GM12801 (cell line): Measurements from ENCODE around the gene CCDC102B.

Experiments
- TF ChIP-seq, protein P1 (sequence below): IDR thresholded peaks from one replicate; pipeline ENCODE4 v1.5.1; 2011; ENCODE audit warnings: control low read depth; ENCODE audit not compliant: insufficient read length; ENCODE audit errors: extremely low read depth

CCDC102B gene

DNA sequence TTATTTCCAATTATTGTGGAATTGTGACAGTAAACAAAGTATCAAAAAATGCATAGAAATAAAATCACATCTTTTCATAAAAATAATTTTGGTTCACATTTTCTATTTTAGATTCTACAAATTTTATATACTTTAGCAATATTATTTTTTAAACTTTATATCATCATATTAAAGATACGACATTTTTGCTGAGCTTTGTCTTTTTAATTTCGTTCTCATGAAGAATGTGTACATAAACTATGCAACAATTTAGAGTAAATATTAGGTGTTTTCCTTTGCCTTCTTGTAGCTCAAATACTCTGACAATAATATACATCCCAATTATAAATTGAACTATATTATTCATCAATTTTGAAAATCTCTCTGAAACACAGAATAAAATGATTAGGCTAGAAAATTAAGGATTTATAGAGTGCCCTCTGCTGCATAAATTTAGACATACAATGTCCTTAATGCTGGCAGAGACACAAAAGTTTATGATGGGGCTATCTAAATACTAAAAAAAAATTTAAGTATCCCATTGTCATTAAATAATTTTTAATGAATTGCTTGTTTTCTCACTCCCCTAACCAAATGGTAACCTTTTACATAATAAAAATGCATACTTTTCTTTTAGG is 45.7 kb downstream of the CCDC102B start:
- TF ChIP-seq, protein P1, sequence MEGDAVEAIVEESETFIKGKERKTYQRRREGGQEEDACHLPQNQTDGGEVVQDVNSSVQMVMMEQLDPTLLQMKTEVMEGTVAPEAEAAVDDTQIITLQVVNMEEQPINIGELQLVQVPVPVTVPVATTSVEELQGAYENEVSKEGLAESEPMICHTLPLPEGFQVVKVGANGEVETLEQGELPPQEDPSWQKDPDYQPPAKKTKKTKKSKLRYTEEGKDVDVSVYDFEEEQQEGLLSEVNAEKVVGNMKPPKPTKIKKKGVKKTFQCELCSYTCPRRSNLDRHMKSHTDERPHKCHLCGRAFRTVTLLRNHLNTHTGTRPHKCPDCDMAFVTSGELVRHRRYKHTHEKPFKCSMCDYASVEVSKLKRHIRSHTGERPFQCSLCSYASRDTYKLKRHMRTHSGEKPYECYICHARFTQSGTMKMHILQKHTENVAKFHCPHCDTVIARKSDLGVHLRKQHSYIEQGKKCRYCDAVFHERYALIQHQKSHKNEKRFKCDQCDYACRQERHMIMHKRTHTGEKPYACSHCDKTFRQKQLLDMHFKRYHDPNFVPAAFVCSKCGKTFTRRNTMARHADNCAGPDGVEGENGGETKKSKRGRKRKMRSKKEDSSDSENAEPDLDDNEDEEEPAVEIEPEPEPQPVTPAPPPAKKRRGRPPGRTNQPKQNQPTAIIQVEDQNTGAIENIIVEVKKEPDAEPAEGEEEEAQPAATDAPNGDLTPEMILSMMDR: no peak

DNA sequence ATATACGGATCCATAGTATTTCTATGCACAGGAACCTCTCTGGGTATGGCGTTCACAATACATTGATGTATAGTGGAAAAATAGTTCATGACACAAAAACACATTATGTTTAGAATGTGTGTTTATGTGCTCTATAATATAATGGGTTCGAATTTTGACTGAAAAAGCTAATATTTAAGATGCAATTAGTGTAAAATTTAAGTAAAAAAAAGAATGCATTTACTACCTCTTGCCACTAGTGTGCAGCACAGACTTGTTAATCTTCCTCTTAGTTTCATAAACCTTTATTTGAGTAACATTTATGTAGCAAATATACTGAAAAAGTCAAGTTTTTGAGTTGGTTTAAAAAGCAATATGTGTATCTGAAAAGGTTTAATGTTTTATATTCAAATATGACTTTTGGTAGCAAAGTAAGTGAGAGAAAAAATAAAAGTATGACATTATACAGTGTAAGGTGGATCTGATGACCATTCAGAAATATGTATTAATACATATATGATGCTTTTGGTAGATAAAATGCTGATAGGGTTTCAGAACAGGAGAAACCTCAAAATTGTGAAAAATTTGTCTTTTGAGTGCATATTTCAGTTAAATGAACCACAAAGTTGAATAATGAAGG is 49.4 kb downstream of the CCDC102B start:
- TF ChIP-seq, protein P1: no peak

DNA sequence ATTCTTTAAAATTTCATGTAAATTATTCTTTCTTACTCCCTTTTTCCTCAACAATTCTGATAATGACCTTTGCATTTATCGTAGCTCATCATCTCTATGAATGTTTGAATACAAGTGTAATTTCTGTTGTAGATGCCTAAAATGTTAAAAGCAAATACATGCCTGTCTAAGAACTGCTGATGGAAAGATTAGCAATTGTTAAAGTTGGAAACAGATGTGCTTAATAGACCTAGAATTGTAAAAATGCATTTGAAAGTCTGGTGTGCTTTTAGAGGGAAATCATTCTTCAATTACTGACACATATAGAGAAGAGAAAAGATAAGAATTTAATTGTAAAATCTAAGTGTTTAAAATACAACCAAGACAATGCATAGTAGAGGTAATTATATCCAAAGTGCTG is 50.4 kb downstream of the CCDC102B start:
- TF ChIP-seq, protein P1: no peak

DNA sequence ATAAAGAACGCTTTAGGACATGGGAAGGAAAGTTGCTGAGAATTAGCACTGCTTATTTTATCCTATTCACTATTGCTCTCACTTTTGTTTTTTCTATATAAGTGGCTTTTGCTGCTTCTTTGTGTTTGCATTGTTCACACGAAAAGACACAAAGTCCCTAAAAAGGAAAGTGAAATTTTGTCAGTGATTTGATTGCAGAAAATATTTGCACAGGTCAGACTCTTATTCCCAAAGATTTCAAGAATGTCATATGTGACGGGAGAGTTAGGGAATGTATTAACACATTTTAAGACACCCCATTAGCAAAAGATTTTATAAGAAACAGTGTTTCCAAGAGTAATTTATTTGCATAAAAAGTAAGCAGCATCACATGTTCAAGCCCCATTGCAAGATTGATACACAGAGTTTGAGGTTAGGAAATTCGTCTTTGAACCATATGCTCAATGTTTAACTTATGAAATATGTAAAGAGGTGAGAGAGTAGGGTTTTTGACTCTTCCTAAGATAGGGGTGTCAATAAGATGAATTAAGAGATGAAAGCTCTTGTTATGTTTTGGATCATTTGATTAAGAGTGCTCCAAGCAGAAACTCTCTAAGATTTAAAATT is 57.0 kb downstream of the CCDC102B start:
- TF ChIP-seq, protein P1: no peak

DNA sequence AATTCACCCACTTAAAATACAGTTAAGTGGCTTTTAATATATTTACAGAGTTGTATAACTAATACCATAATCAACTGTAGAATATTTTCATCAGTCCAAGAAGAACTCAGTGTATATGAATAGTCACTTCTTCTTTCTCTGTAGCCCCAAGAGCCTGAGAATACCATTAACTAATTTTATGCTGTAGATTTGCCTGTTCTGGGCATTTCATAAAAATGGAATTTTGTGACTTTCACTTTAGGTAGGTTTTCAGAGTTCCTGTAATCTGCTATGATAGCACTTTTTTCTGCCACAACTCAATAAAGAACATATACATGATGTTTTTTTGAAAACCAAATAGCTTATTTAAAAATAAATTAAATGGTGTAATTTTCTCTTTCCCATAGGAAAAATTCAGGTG is 57.6 kb downstream of the CCDC102B start:
- TF ChIP-seq, protein P1: no peak

DNA sequence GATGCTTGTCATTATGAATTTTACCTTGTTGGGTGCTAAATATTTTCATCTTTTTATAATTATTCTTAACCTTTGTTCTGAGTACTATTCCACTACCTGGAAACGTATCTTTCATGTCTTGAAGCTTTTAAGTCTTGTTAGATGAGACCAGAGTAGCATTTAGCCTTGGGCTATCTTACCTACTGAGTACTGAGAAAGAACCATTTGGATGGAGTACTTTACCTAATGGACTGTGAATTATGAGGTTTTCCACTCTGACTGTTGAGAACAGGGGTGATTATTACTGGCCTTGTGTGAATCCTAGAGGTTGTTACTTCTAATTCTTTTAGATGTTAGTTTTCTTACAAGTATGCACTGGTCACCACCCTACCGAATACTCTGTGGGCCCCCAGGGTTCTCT is 63.5 kb downstream of the CCDC102B start:
- TF ChIP-seq, protein P1: no peak

DNA sequence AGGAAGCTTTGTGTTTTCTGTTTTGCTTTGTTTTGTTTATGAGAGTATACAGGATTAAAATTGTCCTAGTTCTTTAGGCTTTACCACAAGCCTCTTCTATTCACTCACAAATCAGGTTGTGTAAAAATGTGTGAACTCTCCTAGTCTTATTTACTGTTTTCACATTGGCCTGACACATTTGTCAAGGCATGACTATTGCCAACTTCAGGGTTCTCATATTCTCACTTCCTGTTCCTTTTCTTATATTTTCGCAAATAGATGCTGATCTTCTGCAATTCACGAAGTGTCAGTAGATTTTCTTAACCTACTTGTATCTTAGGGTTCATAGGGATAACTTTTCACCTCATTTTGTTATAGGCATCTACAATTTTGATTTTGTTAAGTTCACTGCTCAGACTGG is 67.1 kb downstream of the CCDC102B start:
- TF ChIP-seq, protein P1: no peak
